ENCODE results near the gene TRAF3IP1.

DNA sequence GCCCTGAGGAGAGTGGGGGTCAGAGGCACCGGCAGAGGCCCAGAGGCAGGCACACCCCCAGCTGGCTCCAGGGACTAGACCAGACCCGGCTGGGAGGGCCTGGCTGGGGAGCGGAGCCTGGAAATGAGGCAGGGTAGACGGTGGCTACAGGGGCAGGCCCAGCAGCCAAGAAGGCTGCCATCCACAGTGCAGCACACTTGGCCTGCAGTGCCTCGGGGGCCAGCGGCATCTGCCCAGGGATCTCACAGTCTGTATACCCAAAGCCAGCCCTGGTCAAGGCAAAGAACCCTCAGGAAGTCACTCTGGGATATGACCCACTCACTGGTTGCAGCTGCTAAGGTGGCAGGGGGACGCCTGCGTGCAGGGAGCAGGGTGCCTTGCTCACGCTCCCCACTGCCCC is 49.7 kb upstream of the TRAF3IP1 start:
- TF ChIP-seq, protein P1, sequence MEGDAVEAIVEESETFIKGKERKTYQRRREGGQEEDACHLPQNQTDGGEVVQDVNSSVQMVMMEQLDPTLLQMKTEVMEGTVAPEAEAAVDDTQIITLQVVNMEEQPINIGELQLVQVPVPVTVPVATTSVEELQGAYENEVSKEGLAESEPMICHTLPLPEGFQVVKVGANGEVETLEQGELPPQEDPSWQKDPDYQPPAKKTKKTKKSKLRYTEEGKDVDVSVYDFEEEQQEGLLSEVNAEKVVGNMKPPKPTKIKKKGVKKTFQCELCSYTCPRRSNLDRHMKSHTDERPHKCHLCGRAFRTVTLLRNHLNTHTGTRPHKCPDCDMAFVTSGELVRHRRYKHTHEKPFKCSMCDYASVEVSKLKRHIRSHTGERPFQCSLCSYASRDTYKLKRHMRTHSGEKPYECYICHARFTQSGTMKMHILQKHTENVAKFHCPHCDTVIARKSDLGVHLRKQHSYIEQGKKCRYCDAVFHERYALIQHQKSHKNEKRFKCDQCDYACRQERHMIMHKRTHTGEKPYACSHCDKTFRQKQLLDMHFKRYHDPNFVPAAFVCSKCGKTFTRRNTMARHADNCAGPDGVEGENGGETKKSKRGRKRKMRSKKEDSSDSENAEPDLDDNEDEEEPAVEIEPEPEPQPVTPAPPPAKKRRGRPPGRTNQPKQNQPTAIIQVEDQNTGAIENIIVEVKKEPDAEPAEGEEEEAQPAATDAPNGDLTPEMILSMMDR (IDR thresholded peaks at IDR 0.05 in 4 of 5, conservative IDR thresholded peaks at IDR 0.05 in 1 of 5), result no peak
- no peak for TF ChIP-seq POLR2A (IDR thresholded peaks at IDR 0.05)
